HL-60 (cell line): ENCODE measurements around the gene ATIC.

Experiments used
- CTCF ChIP-seq: IDR thresholded peaks from one replicate; pipeline ENCODE4 v1.5.1; 2011; ENCODE audit warnings: low read length, control low read depth, inconsistent platforms; ENCODE audit not compliant: insufficient read depth
- GABPA ChIP-seq: IDR thresholded peaks from 2 replicates; pipeline ENCODE4 v1.6.1; 2012; ENCODE audit warnings: low read depth
- POLR2AphosphoS5 ChIP-seq: IDR thresholded peaks from 2 replicates; pipeline ENCODE4 v1.6.1; 2012; ENCODE audit warnings: low read depth

- no peak for TF ChIP-seq CTCF
- no peak for TF ChIP-seq POLR2AphosphoS5
- no peak for TF ChIP-seq GABPA
These were observed 85.9 kb downstream of the ATIC start for GRCh38 chr2:215397632-215398341.
